OCI-LY7 (cell line): ENCODE results near the gene KLHDC8B. TPM values are rescaled to one million over a fixed set of nuclear protein-coding genes. Genes with fewer than 3 reads are reported as not detected.
A peak's percentile ranks its signal among the peaks of the same experiment; 100 is the strongest.

Experiments
- BruUV-seq: library from RNA; stranded (reverse); fragments of 400-500 nt; replicated peaks from 2 replicates; lab custom pipeline; 2021; lab: Mats Ljungman, UMichigan
- CTCF ChIA-PET: fragments of 300-600 bp; sonication (Branson Sonifier 250); formaldehyde crosslinking; loops from one replicate; lab custom pipeline; 2022; ENCODE audit warnings: antibody characterized with exemption; ENCODE audit not compliant: unreplicated experiment; lab: Charles Lee
- POLR2A ChIA-PET: fragments of 300-600 bp; sonication (Branson Sonifier 250); formaldehyde crosslinking; loops from one replicate; lab custom pipeline; 2022; ENCODE audit warnings: antibody characterized with exemption; lab: Charles Lee
- DNase-seq: peaks from one replicate; pipeline ENCODE4 v3.0.0-alpha.2; 2015; ENCODE audit warnings: low spot score
- H2AFZ ChIP-seq: fragments of 200-600 bp; sonication (generic), shearing (Covaris generic); 2 replicates; pipeline ENCODE4 v1.6.1; 2014; ENCODE audit warnings: mild to moderate bottlenecking, antibody characterized with exemption, low read length, moderate library complexity
- H3K27ac ChIP-seq: fragments of 200-600 bp; sonication (generic); 2 replicates; pipeline ENCODE4 v1.5.1; 2014; ENCODE audit warnings: mixed run types, low read depth, mild to moderate bottlenecking, moderate library complexity, low read length, inconsistent platforms; ENCODE audit not compliant: poor library complexity, severe bottlenecking
- H3K36me3 ChIP-seq: fragments of 200-600 bp; sonication (generic); 2 replicates; pipeline ENCODE4 v1.6.1; 2014; ENCODE audit warnings: mild to moderate bottlenecking, antibody characterized with exemption, low read length, moderate library complexity, mixed read lengths; ENCODE audit not compliant: insufficient read depth
- H3K4me1 ChIP-seq: fragments of 200-600 bp; sonication (generic); 2 replicates; pipeline ENCODE4 v1.5.1; 2014; ENCODE audit warnings: mild to moderate bottlenecking, low read length; ENCODE audit not compliant: insufficient read depth, poor library complexity, severe bottlenecking
- H3K4me2 ChIP-seq: fragments of 200-600 bp; sonication (generic); 2 replicates; pipeline ENCODE4 v1.6.1; 2014; ENCODE audit warnings: mild to moderate bottlenecking, low read length
- H3K4me3 ChIP-seq: fragments of 200-600 bp; sonication (generic); 2 replicates; pipeline ENCODE4 v1.5.1; 2014; ENCODE audit warnings: mild to moderate bottlenecking, low read depth, low read length; ENCODE audit not compliant: poor library complexity, severe bottlenecking
- H3K79me2 ChIP-seq: fragments of 200-600 bp; sonication (generic); 2 replicates; pipeline ENCODE4 v1.6.1; 2016; ENCODE audit warnings: low read depth, mild to moderate bottlenecking, low read length, moderate library complexity, mixed read lengths; ENCODE audit not compliant: insufficient read depth
- H3K9me2 ChIP-seq: fragments of 200-600 bp; sonication (generic); 2 replicates; pipeline ENCODE4 v1.6.1; 2016; ENCODE audit warnings: mild to moderate bottlenecking, low read length, mixed read lengths; ENCODE audit not compliant: insufficient read depth
- H3K9me3 ChIP-seq: fragments of 200-600 bp; sonication (generic); 2 replicates; pipeline ENCODE4 v1.6.1; 2014; ENCODE audit warnings: mild to moderate bottlenecking, mixed run types, low read length, mixed read lengths
- H4K20me1 ChIP-seq: fragments of 200-600 bp; sonication (generic); 2 replicates; pipeline ENCODE4 v1.6.1; 2014; ENCODE audit warnings: mild to moderate bottlenecking, antibody characterized with exemption, low read length, moderate library complexity, mixed read lengths; ENCODE audit not compliant: insufficient read depth
- CTCF ChIP-seq: fragments of 200-600 bp; sonication (generic); conservative IDR thresholded peaks from 2 replicates; pipeline ENCODE4 v1.5.1; 2014; ENCODE audit warnings: mild to moderate bottlenecking, antibody characterized with exemption, low read length, moderate library complexity, mixed read lengths
- EZH2phosphoT487 ChIP-seq: fragments of 200-600 bp; sonication (generic); IDR thresholded peaks from 2 replicates; pipeline ENCODE4 v1.6.1; 2018; ENCODE audit warnings: low read depth, borderline replicate concordance, mild to moderate bottlenecking, mixed run types, antibody characterized with exemption, low read length, moderate library complexity, mixed read lengths
- intact Hi-C: fragments of 100-400 bp; cut with micrococcal nuclease; formaldehyde crosslinking; loops from one replicate; pipeline ENCODE4 v1.10.0; 2022; ENCODE audit not compliant: unreplicated experiment
- total RNA-seq, 2 experiments: library from RNA; depleted of rRNA in 1 of 2; stranded (reverse); fragments of >200 nt in 1 of 2; shearing (Covaris generic) in 1 of 2; gene quantifications; 2 replicates each; pipeline ENCODE4 v1.2.3, GENCODE V29; 2014 to 2022

Gene KLHDC8B
- total RNA-seq, 2 experiments from 2014 or later, result 0.69 to 0.91 TPM

GRCh38 chr3:49170744-49171118, 667 bp upstream of the KLHDC8B start:
- Histone ChIP-seq H2AFZ (peak overlapping the region; percentile 76; the same call in 1 of the 2 replicates), H3K9me2 (no peaks in the 10 kb centered on the region), H3K79me2 (peaks cover under 1% of the 10 kb centered on the region; the same call in 1 of the 2 replicates), H3K27ac (no peak overlapping the region), H3K4me1 (peaks cover 12% of the 10 kb centered on the region), H3K9me3 (peaks cover 4% of the 10 kb centered on the region; the same call in 1 of the 2 replicates), H4K20me1 (no peaks in the 10 kb centered on the region), H3K4me3 (peak overlapping the region; percentile 60), H3K4me2 (peak overlapping the region; percentile 79; the same call in 1 of the 2 replicates), H3K36me3 (no peaks in the 10 kb centered on the region)
- ChIA-PET CTCF (interaction anchor here (0.9 kb wide), 1 partner anchor 169 kb away, joined by 3 read pairs; the partner anchor contains the start of gene USP4), POLR2A (no interaction called here)
- no TSS peak for BruUV-seq
- intact Hi-C loops, result loop anchor here (1.0 kb wide), 1 partner anchor 279 kb away; no protein-coding TSS in a partner anchor
- TF ChIP-seq EZH2phosphoT487 (no peak), CTCF (no peak)
- no peak for DNase-seq

- H3K9me2 ChIP-seq, result no peaks in the 10 kb centered on the region
- no peaks in the 10 kb centered on the region for H4K20me1 ChIP-seq
- no TSS peak for BruUV-seq
- DNase-seq, result no peak
- H3K4me3 ChIP-seq, result peak overlapping the region; percentile 60
- TF ChIP-seq CTCF (no peak), EZH2phosphoT487 (no peak)
- H3K79me2 ChIP-seq, result no peaks in the 10 kb centered on the region
- H3K36me3 ChIP-seq, result no peaks in the 10 kb centered on the region
- H2AFZ ChIP-seq, result no peak overlapping the region; the same call in 1 of the 2 replicates
- intact Hi-C loops, result loop anchor here (1.0 kb wide), 1 partner anchor 277 kb away; no protein-coding TSS in a partner anchor
- H3K9me3 ChIP-seq, result no peaks in the 10 kb centered on the region
- CTCF ChIA-PET, result no interaction called here
- POLR2A ChIA-PET, result no interaction called here
- peak overlapping the region; percentile 79; the same call in 1 of the 2 replicates for H3K4me2 ChIP-seq
- no peak overlapping the region for H3K27ac ChIP-seq
- peaks cover 6% of the 10 kb centered on the region for H3K4me1 ChIP-seq
Observed at GRCh38 chr3:49171775-49172500, 540 bp downstream of the KLHDC8B start.

GRCh38 chr3:49172551-49173041, 1.2 kb downstream of the KLHDC8B start:
- Histone ChIP-seq H4K20me1 (no peaks in the 10 kb centered on the region), H3K79me2 (no peaks in the 10 kb centered on the region), H3K36me3 (no peaks in the 10 kb centered on the region), H3K9me2 (no peaks in the 10 kb centered on the region), H3K4me3 (no peak overlapping the region), H3K27ac (no peak overlapping the region), H2AFZ (no peak overlapping the region), H3K4me1 (peaks cover 6% of the 10 kb centered on the region), H3K4me2 (no peak overlapping the region), H3K9me3 (no peaks in the 10 kb centered on the region)
- ChIA-PET CTCF (no interaction called here), POLR2A (no interaction called here)
- no peak for DNase-seq
- TF ChIP-seq CTCF (no peak), EZH2phosphoT487 (no peak)
- intact Hi-C loops, result no loop called here
- BruUV-seq, result no TSS peak
